RWPE1 (cell line): ENCODE results near the gene LHFPL6.

Source experiments
- CTCF ChIA-PET: fragments of 350-600 bp; sonication (Branson Sonifier 250); formaldehyde crosslinking; extraction: SDS; loops from one replicate; lab custom pipeline; 2021; lab: Yijun Ruan, JAX
- POLR2A ChIA-PET: fragments of 400-600 bp; formaldehyde crosslinking; extraction: SDS; loops from one replicate; lab custom pipeline; 2020; ENCODE audit warnings: antibody characterized with exemption; ENCODE audit not compliant: low non-redundant PET; lab: Yijun Ruan, JAX
- DNase-seq: peaks from one replicate; pipeline ENCODE4 v3.0.0; 2012; ENCODE audit warnings: low spot score
- H3K27ac ChIP-seq: fragments of 450-650 bp; 2 replicates; pipeline ENCODE4 v1.5.1; 2017
- TF ChIP-seq, protein P1 (sequence below): fragments of 450-650 bp; conservative IDR thresholded peaks from 2 replicates; pipeline ENCODE4 v1.5.1; 2017; ENCODE audit warnings: low read depth, mild to moderate bottlenecking

The LHFPL6 gene

DNA sequence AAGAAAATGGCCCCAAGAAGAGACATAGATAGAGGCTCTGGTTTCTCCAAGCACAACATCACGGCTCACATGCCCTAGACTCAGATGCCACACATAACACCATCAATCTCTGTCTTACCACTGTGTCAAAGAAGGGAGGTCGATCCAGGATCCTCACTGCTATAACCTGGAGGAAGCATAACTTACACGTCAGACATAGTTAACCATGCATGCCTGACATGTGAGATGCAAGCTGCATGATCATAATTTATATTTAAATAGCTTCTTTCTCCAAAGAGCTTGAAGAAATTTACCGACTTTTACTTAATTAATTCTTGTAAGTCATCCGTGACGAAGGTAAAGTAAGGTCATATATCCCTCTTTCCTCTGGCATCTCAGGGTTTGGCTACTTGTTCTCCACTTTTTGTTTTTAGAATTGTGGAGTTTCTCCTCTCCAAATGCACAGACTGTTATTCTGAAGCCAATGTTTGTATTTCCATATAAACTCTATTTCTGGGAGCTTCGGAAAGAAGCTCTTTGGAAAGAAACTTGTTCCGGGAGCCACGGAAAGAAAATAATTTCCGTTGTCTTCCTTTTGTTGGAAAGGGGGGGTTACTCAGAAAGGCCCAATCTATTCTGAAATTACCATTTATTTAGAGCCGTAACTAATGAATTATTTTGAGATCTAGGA, 205.6 kb downstream of the LHFPL6 start:
- CTCF ChIA-PET, result no interaction called here

DNA sequence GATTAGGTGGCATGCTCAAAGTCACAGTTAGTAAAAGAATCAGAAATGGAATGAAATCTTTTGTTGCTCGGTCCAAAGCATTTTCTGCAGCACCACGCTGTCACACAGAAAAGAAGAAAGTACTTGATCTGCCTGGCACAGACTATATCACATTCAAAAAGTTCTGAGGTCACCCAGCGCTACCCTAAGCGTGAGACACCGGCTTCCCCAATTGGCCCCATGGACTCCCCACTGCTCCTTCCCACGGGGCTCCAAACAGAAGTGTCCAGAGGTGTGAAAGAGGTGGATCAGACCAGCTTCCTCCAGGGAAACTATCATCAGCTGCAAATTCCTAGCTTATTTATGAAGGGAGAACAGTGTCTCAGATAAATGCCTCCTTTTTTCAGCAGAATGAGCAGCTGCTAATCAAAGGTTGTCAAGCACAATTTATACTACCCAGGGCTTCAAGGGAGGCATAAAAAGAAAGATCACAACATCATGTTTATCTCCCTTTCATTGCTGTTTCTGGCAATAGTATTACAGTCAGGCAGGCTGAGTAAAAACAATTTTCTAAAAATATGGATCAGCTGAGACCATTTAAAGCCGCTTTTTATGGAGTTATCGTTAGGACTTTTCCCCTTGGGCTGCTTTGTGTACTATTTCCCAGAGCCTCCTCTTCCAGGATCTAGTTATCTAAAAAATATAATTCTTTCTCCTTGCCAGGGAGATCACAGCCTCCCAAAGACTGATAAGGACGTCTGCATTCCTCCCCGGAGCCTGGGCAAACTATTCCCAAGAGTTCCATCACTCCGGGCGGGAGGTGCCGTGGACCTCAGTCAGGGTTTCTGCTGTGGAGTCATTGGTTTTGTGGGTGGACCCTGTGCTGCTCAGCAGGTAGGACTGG, 208.0 kb downstream of the LHFPL6 start:
- TF ChIP-seq, protein P1, sequence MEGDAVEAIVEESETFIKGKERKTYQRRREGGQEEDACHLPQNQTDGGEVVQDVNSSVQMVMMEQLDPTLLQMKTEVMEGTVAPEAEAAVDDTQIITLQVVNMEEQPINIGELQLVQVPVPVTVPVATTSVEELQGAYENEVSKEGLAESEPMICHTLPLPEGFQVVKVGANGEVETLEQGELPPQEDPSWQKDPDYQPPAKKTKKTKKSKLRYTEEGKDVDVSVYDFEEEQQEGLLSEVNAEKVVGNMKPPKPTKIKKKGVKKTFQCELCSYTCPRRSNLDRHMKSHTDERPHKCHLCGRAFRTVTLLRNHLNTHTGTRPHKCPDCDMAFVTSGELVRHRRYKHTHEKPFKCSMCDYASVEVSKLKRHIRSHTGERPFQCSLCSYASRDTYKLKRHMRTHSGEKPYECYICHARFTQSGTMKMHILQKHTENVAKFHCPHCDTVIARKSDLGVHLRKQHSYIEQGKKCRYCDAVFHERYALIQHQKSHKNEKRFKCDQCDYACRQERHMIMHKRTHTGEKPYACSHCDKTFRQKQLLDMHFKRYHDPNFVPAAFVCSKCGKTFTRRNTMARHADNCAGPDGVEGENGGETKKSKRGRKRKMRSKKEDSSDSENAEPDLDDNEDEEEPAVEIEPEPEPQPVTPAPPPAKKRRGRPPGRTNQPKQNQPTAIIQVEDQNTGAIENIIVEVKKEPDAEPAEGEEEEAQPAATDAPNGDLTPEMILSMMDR, result no peak
- H3K27ac ChIP-seq, result no peak overlapping the region
- POLR2A ChIA-PET, result no interaction called here
- CTCF ChIA-PET, result interaction anchor here (0.7 kb wide), 1 partner anchor 16 kb away, joined by 3 read pairs; no protein-coding TSS in a partner anchor
- no peak for DNase-seq

More for the DNA sequence above, 205.6 kb downstream of the LHFPL6 start:
- TF ChIP-seq, protein P1, result no peak
- DNase-seq, result no peak
- no peak overlapping the region for H3K27ac ChIP-seq
- POLR2A ChIA-PET, result no interaction called here

DNA sequence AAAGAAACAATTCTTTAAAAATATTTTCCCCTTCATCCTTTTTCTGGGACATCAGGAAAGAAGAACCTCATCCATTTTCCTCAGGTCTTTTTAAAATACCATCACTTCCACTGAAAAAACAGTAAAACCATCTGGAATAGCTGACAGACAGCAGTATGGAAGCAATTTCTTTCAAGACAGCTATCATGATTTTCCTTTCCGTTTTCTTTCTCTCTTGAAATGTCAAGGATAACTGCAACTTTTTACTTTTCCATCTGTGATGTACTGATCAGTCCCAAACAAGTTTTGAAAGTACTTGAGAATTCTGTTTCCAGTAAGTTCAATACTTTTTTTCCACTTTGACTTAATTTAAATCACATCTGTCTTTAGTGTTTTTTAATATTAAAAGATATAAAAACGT, 211.2 kb downstream of the LHFPL6 start:
- no peak overlapping the region for H3K27ac ChIP-seq
- ChIA-PET POLR2A (no interaction called here), CTCF (no interaction called here)
- TF ChIP-seq, protein P1, result no peak
- no peak for DNase-seq

DNA sequence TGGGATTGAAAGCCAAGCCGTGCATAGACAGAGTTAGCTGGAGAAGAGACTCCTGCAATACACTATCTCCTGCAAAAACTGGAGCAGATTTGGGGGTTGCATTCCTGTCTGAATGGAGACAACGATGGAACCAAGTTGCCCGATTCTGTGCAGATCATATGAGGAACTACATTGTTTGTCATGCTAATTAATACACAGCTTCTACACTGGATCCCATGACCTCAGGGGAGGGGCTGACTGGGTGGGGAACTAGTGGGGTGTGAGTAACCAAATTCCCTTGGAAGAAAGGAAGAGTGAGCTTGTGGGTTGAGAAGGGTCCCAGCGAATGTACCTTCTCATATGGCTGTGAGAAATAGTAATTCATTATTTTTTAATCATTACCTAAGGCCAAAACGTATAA, 214.0 kb downstream of the LHFPL6 start:
- no peak overlapping the region for H3K27ac ChIP-seq
- DNase-seq, result no peak
- CTCF ChIA-PET, result no interaction called here
- POLR2A ChIA-PET, result no interaction called here
- TF ChIP-seq, protein P1, result no peak

DNA sequence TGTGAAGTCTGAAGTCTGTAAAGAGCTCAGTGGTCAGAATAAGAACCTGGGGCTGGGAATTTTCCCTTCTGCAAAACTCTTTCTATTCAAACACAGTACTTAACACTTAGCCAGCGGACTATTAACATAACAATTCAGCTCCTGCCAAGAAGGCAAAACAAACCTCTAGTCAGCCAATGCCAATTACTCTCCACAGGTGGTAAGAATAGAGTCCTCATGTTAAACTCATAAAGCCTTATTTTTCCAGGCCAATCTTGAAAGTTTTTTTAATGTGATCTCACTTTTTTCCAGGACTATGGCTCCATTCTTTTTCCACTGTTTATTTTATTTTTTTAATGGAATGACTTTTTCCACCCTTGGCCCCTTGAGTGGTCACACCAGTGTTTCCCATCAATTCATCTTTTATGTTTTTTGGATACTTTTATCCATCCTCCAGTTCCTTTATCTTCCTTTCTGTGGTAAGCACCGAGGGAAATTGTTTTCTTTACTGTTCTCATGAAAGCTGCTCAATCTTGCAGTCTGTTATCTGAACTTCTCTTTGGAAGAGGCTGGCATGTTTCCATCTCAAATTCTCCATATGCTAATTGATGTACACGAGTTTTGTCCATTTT, 217.3 kb downstream of the LHFPL6 start:
- POLR2A ChIA-PET, result interaction anchor here (0.6 kb wide), 1 partner anchor 268 kb away, joined by 3 read pairs; no protein-coding TSS in a partner anchor
- no peak for DNase-seq

More for the DNA sequence above, 217.3 kb downstream of the LHFPL6 start:
- H3K27ac ChIP-seq, result no peak overlapping the region
- CTCF ChIA-PET, result interaction anchor here (0.6 kb wide), 2 partner anchors 29 to 345 kb away, joined by 3 to 4 read pairs; no protein-coding TSS in a partner anchor
- TF ChIP-seq, protein P1, result no peak
